Measurements from ENCODE around the gene POLN.

- TF ChIP-seq CTCF (IDR thresholded peaks at IDR 0.05) (no peak), TEAD4 (CRISPR knock-in tag; IDR thresholded peaks at IDR 0.05) (no peak), NR2C2 (CRISPR knock-in tag; IDR thresholded peaks at IDR 0.05) (no peak), ZNF512 (CRISPR knock-in tag; IDR thresholded peaks at IDR 0.05; ENCODE audit: borderline replicate concordance) (no peak), JUN (CRISPR knock-in tag; IDR thresholded peaks at IDR 0.05) (no peak), MAX (CRISPR knock-in tag; IDR thresholded peaks at IDR 0.05) (no peak), FOXP1 (CRISPR knock-in tag; IDR thresholded peaks at IDR 0.05; ENCODE audit: borderline replicate concordance) (no peak)
- TF ChIP-seq, protein P1, sequence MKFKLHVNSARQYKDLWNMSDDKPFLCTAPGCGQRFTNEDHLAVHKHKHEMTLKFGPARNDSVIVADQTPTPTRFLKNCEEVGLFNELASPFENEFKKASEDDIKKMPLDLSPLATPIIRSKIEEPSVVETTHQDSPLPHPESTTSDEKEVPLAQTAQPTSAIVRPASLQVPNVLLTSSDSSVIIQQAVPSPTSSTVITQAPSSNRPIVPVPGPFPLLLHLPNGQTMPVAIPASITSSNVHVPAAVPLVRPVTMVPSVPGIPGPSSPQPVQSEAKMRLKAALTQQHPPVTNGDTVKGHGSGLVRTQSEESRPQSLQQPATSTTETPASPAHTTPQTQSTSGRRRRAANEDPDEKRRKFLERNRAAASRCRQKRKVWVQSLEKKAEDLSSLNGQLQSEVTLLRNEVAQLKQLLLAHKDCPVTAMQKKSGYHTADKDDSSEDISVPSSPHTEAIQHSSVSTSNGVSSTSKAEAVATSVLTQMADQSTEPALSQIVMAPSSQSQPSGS (CRISPR knock-in tag; IDR thresholded peaks at IDR 0.05; ENCODE audit: borderline replicate concordance, low read depth), result no peak
- TF ChIP-seq, protein P2, sequence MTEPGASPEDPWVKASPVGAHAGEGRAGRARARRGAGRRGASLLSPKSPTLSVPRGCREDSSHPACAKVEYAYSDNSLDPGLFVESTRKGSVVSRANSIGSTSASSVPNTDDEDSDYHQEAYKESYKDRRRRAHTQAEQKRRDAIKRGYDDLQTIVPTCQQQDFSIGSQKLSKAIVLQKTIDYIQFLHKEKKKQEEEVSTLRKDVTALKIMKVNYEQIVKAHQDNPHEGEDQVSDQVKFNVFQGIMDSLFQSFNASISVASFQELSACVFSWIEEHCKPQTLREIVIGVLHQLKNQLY (CRISPR knock-in tag; IDR thresholded peaks at IDR 0.05), result no peak
- TF ChIP-seq, protein P3, sequence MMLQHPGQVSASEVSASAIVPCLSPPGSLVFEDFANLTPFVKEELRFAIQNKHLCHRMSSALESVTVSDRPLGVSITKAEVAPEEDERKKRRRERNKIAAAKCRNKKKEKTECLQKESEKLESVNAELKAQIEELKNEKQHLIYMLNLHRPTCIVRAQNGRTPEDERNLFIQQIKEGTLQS (CRISPR knock-in tag; conservative IDR thresholded peaks at IDR 0.05), result no peak
Observed at GRCh38 chr4:2273657-2274319, 31.9 kb upstream of the POLN start.

Data from WTC11 (cell line).